Measurements from ENCODE around the gene CCDC59. TPM values are rescaled to one million over a fixed set of nuclear protein-coding genes. Genes with fewer than 3 reads are reported as not detected.

CCDC59 gene
- total RNA-seq, 4 donors from 2014 or later: 49.3 to 92.9 (median 55.5) TPM

GRCh38 chr12:82357340-82357739 is 847 bp downstream of the CCDC59 start:
- Histone ChIP-seq H3K4me3 (peak overlapping the region; percentile 71 to 98 (median 86)), H3K36me3 (peaks cover 0 to 45% of the 10 kb centered on the region in 2 donors), H3K9me3 (no peaks in the 10 kb centered on the region), H3K27ac (peak overlapping the region; percentile 87 to 97 (median 92)), H3K4me1 (peaks cover 37 to 41% of the 10 kb centered on the region in 2 donors), H3K27me3 (no peaks in the 10 kb centered on the region)
- no peak for TF ChIP-seq POLR2A (IDR thresholded peaks at IDR 0.05)
- TF ChIP-seq CTCF (IDR thresholded peaks at IDR 0.05 in 4 of 5, conservative IDR thresholded peaks at IDR 0.05 in 1 of 5): no peak
- ATAC-seq (no peak), DNase-seq (no peak)
- intact Hi-C loops (cut with DNase I; ENCODE audit: low total_unique reads): no loop called here
- in situ Hi-C loops (cut with MboI; ENCODE audit: low sequenced_read_pairs in 4 of 4): no loop called here

GRCh38 chr12:82351390-82351789 is 6.8 kb downstream of the CCDC59 start:
- H3K4me3 ChIP-seq: no peak overlapping the region
- intact Hi-C loops (cut with DNase I; ENCODE audit: low total_unique reads) (no loop called here), in situ Hi-C loops (cut with MboI; ENCODE audit: low sequenced_read_pairs in 4 of 4) (no loop called here)
- no peak for DNase-seq
- peaks cover 12 to 16% of the 10 kb centered on the region in 2 donors for H3K4me1 ChIP-seq
- no peaks in the 10 kb centered on the region for H3K9me3 ChIP-seq
- peaks cover 0 to 55% of the 10 kb centered on the region in 2 donors for H3K36me3 ChIP-seq
- TF ChIP-seq CTCF (IDR thresholded peaks at IDR 0.05 in 4 of 5, conservative IDR thresholded peaks at IDR 0.05 in 1 of 5) (no peak), POLR2A (IDR thresholded peaks at IDR 0.05) (no peak)
- H3K27me3 ChIP-seq: no peaks in the 10 kb centered on the region
- H3K27ac ChIP-seq: no peak overlapping the region
- ATAC-seq: no peak

GRCh38 chr12:82350161-82350560 is 8.0 kb downstream of the CCDC59 start:
- peaks cover 0 to 4% of the 10 kb centered on the region in 2 donors for H3K4me1 ChIP-seq
- intact Hi-C loops (cut with DNase I; ENCODE audit: low total_unique reads): no loop called here
- no peaks in the 10 kb centered on the region for H3K27me3 ChIP-seq
- no peak overlapping the region for H3K4me3 ChIP-seq
- ATAC-seq: no peak
- peaks cover 0 to 43% of the 10 kb centered on the region in 2 donors for H3K36me3 ChIP-seq
- TF ChIP-seq CTCF (IDR thresholded peaks at IDR 0.05 in 4 of 5, conservative IDR thresholded peaks at IDR 0.05 in 1 of 5) (no peak), POLR2A (IDR thresholded peaks at IDR 0.05) (no peak)
- DNase-seq: no peak
- in situ Hi-C loops (cut with MboI; ENCODE audit: low sequenced_read_pairs in 4 of 4): no loop called here
- H3K27ac ChIP-seq: no peak overlapping the region
- no peaks in the 10 kb centered on the region for H3K9me3 ChIP-seq

- in situ Hi-C loops (cut with MboI; ENCODE audit: low sequenced_read_pairs in 4 of 4) (no loop called here), intact Hi-C loops (cut with DNase I; ENCODE audit: low total_unique reads) (no loop called here)
- Histone ChIP-seq H3K4me3 (no peak overlapping the region), H3K27ac (no peak overlapping the region), H3K4me1 (peaks cover 0 to 5% of the 10 kb centered on the region in 2 donors), H3K27me3 (no peaks in the 10 kb centered on the region), H3K36me3 (no peaks in the 10 kb centered on the region), H3K9me3 (no peaks in the 10 kb centered on the region)
- ATAC-seq: no peak
- no peak for DNase-seq
- TF ChIP-seq CTCF (IDR thresholded peaks at IDR 0.05 in 4 of 5, conservative IDR thresholded peaks at IDR 0.05 in 1 of 5): no peak
- TF ChIP-seq POLR2A (IDR thresholded peaks at IDR 0.05): no peak
Measured at GRCh38 chr12:82329508-82329907, 28.7 kb downstream of the CCDC59 start.

- DNase-seq (no peak), ATAC-seq (no peak)
- in situ Hi-C loops (cut with MboI; ENCODE audit: low sequenced_read_pairs in 4 of 4): no loop called here
- intact Hi-C loops (cut with DNase I; ENCODE audit: low total_unique reads): no loop called here
- TF ChIP-seq POLR2A (IDR thresholded peaks at IDR 0.05): no peak
- TF ChIP-seq CTCF (IDR thresholded peaks at IDR 0.05 in 4 of 5, conservative IDR thresholded peaks at IDR 0.05 in 1 of 5): no peak
- Histone ChIP-seq H3K36me3 (no peaks in the 10 kb centered on the region), H3K9me3 (no peaks in the 10 kb centered on the region), H3K4me3 (no peak overlapping the region), H3K27ac (no peak overlapping the region), H3K27me3 (no peaks in the 10 kb centered on the region), H3K4me1 (peaks cover 0 to 5% of the 10 kb centered on the region in 2 donors)
Measured at GRCh38 chr12:82327861-82328260, 30.3 kb downstream of the CCDC59 start.
